Lower leg skin (tissue), 4 donors: ENCODE measurements around the gene SYNE2. TPM values are rescaled to one million over a fixed set of nuclear protein-coding genes. Genes with fewer than 3 reads are reported as not detected.
"Not testable (repeated sequence)": the region's sequence is repeated elsewhere in the genome, so short reads cannot be mapped to it uniquely, and the experiment has no call there.

Source experiments
- DNase-seq, 2 donors: peaks; one replicate each; pipeline ENCODE4 v3.0.0-alpha.2; 2019; ENCODE audit warnings: low spot score in 2 of 2
- H3K4me3 ChIP-seq: fragments of 200-600 bp; sonication (generic); 2 replicates; pipeline ENCODE4 v1.5.1; 2017; ENCODE audit warnings: mild to moderate bottlenecking, low read depth; ENCODE audit not compliant: poor library complexity, severe bottlenecking
- POLR2A ChIP-seq, 2 donors: fragments of 450-650 bp; IDR thresholded peaks; one replicate each; pipeline ENCODE4 v1.6.1; 2016 to 2017; ENCODE audit warnings: antibody characterized with exemption in 2 of 2, mild to moderate bottlenecking in 1 of 2, moderate library complexity in 1 of 2
- WGBS, 2 donors: methylation state at CpG; one replicate each; pipeline ENCODE4 v1.1.5; 2018; 5-methylcytosine and 5-hydroxymethylcytosine counted together
- intact Hi-C: fragments of 100-400 bp; cut with DNase I; formaldehyde crosslinking; loops from one replicate; pipeline ENCODE4 v1.15.0; 2023; ENCODE audit warnings: low total_unique reads
- total RNA-seq, 4 donors: library from RNA; depleted of rRNA; stranded (reverse); fragments of >200 nt; gene quantifications; one replicate each; pipeline ENCODE4 v1.1.0, GENCODE V29; 2016
- TF ChIP-seq, protein P1 (sequence below), 3 donors: fragments of 450-650 bp; IDR thresholded peaks; one replicate each; pipeline ENCODE4 v1.5.1; 2016; ENCODE audit warnings: antibody characterized with exemption in 3 of 3, mild to moderate bottlenecking in 3 of 3, moderate library complexity in 2 of 3

SYNE2 gene
- total RNA-seq, 4 donors from 2014 or later, result 200 to 479 (median 232) TPM

GRCh38 chr14:64008016-64008415 lies 155.2 kb downstream of the SYNE2 start:
- TF ChIP-seq POLR2A (IDR thresholded peaks at IDR 0.05), result no peak
- TF ChIP-seq, protein P1, sequence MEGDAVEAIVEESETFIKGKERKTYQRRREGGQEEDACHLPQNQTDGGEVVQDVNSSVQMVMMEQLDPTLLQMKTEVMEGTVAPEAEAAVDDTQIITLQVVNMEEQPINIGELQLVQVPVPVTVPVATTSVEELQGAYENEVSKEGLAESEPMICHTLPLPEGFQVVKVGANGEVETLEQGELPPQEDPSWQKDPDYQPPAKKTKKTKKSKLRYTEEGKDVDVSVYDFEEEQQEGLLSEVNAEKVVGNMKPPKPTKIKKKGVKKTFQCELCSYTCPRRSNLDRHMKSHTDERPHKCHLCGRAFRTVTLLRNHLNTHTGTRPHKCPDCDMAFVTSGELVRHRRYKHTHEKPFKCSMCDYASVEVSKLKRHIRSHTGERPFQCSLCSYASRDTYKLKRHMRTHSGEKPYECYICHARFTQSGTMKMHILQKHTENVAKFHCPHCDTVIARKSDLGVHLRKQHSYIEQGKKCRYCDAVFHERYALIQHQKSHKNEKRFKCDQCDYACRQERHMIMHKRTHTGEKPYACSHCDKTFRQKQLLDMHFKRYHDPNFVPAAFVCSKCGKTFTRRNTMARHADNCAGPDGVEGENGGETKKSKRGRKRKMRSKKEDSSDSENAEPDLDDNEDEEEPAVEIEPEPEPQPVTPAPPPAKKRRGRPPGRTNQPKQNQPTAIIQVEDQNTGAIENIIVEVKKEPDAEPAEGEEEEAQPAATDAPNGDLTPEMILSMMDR (IDR thresholded peaks at IDR 0.05), result no peak
- H3K4me3 ChIP-seq, result no peak overlapping the region
- intact Hi-C loops, result no loop called here
- WGBS, 2 donors, result 95 to 98% methylated on average over 2 of the region's 2 CpGs
- no peak for DNase-seq

GRCh38 chr14:64012003-64012402 lies 159.2 kb downstream of the SYNE2 start:
- 88 to 93% methylated on average over 3 of the region's 3 CpGs for WGBS, 2 donors
- TF ChIP-seq, protein P1 (IDR thresholded peaks at IDR 0.05), result no peak
- no peak for TF ChIP-seq POLR2A (IDR thresholded peaks at IDR 0.05)
- DNase-seq, result no peak
- no peak overlapping the region for H3K4me3 ChIP-seq
- intact Hi-C loops, result no loop called here

GRCh38 chr14:64012720-64013119 lies 159.9 kb downstream of the SYNE2 start:
- H3K4me3 ChIP-seq, result no peak overlapping the region
- DNase-seq, result no peak
- TF ChIP-seq, protein P1 (IDR thresholded peaks at IDR 0.05), result no peak
- no peak for TF ChIP-seq POLR2A (IDR thresholded peaks at IDR 0.05)
- intact Hi-C loops, result no loop called here
- 82 to 98% methylated on average over 1 of the region's 1 CpG for WGBS, 2 donors

- WGBS, 2 donors, result 87 to 89% methylated on average over 3 of the region's 3 CpGs
- no peak overlapping the region for H3K4me3 ChIP-seq
- no peak for DNase-seq
- TF ChIP-seq, protein P1 (IDR thresholded peaks at IDR 0.05), result no peak
- no peak for TF ChIP-seq POLR2A (IDR thresholded peaks at IDR 0.05)
- intact Hi-C loops, result no loop called here
Measured at GRCh38 chr14:64025479-64025878, 172.7 kb downstream of the SYNE2 start.

GRCh38 chr14:64026600-64026999 lies 173.8 kb downstream of the SYNE2 start:
- H3K4me3 ChIP-seq, result no peak overlapping the region
- 93 to 98% methylated on average over 2 of the region's 2 CpGs for WGBS, 2 donors
- intact Hi-C loops, result no loop called here
- no peak for DNase-seq
- TF ChIP-seq, protein P1 (IDR thresholded peaks at IDR 0.05), result no peak
- TF ChIP-seq POLR2A (IDR thresholded peaks at IDR 0.05), result no peak

DNA sequence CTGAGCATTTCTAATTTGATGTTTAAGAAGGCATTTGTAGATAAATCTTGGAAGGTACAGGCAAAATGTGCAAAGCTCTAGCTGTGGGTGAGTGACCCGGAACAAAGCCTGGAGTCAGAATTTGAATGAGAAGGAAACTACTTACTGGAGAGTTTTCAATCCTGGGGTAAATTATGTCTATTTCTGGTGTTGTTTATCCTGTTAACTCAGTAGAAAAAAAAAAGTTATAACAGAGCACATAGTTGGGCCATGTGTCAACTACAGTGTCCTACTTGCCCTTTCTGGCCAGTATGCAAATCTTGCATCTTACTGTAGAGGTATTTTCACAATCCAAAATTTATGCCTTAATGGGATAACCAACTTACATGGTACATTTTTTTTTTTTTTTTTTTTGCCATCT lies 182.3 kb downstream of the SYNE2 start:
- TF ChIP-seq, protein P1 (IDR thresholded peaks at IDR 0.05), result no peak
- no peak for TF ChIP-seq POLR2A (IDR thresholded peaks at IDR 0.05)
- intact Hi-C loops, result no loop called here
- H3K4me3 ChIP-seq, result no peak overlapping the region
- DNase-seq, result no peak
- WGBS, 2 donors, result 69 to 80% methylated on average over 1 of the region's 1 CpG

- intact Hi-C loops, H3K4me3 ChIP-seq, DNase-seq: not testable (repeated sequence)
- 94 to 98% methylated on average over 22 to 48 of the region's 66 CpGs for WGBS, 2 donors
Measured at GRCh38 chr14:64037869-64038745, 185.3 kb downstream of the SYNE2 start.
